CD4-positive, alpha-beta T cell treated with Interleukin-6 for 4 hours (primary cell): ENCODE measurements around the gene EHD4.

Experiments used
- DNase-seq: peaks from one replicate; pipeline ENCODE4 v3.0.0-alpha.2; 2020; ENCODE audit warnings: mixed read lengths

Gene EHD4

GRCh38 chr15:41979493-41980266 lies 7.3 kb upstream of the EHD4 start:
- DNase-seq, result no peak

GRCh38 chr15:41978534-41978933 lies 6.2 kb upstream of the EHD4 start:
- no peak for DNase-seq

- DNase-seq, result no peak
Observed at GRCh38 chr15:41977757-41978383, 5.5 kb upstream of the EHD4 start.

- no peak for DNase-seq
Observed at GRCh38 chr15:41975669-41976068, 3.3 kb upstream of the EHD4 start.

- no peak for DNase-seq
Observed at GRCh38 chr15:41974041-41974440, 1.7 kb upstream of the EHD4 start.

- no peak for DNase-seq
Observed at GRCh38 chr15:41971895-41972252, 483 bp downstream of the EHD4 start.

GRCh38 chr15:41971089-41971894 lies 1.1 kb downstream of the EHD4 start:
- DNase-seq, result peak; percentile 73

GRCh38 chr15:41970456-41970855 lies 1.9 kb downstream of the EHD4 start:
- no peak for DNase-seq

- DNase-seq, result peak; percentile 40
Observed at GRCh38 chr15:41969851-41970431, 2.4 kb downstream of the EHD4 start.

GRCh38 chr15:41968701-41969100 lies 3.7 kb downstream of the EHD4 start:
- no peak for DNase-seq

- DNase-seq, result no peak
Observed at GRCh38 chr15:41967506-41968206, 4.7 kb downstream of the EHD4 start.

GRCh38 chr15:41966920-41967465 lies 5.4 kb downstream of the EHD4 start:
- DNase-seq, result no peak

- DNase-seq, result no peak
Observed at GRCh38 chr15:41966414-41966812, 5.9 kb downstream of the EHD4 start.

GRCh38 chr15:41965441-41966413 lies 6.6 kb downstream of the EHD4 start:
- DNase-seq, result no peak

- DNase-seq, result no peak
Observed at GRCh38 chr15:41961595-41962202, 10.7 kb downstream of the EHD4 start.

- DNase-seq, result no peak
Observed at GRCh38 chr15:41961001-41961518, 11.3 kb downstream of the EHD4 start.

- no peak for DNase-seq
Observed at GRCh38 chr15:41958002-41958420, 14.3 kb downstream of the EHD4 start.

- no peak for DNase-seq
Observed at GRCh38 chr15:41957021-41957897, 15.1 kb downstream of the EHD4 start.

- DNase-seq, result no peak
Observed at GRCh38 chr15:41955807-41956525, 16.4 kb downstream of the EHD4 start.
